Measurements from ENCODE around the gene IL13. TPM values are rescaled to one million over a fixed set of nuclear protein-coding genes. Genes with fewer than 3 reads are reported as not detected.
"Not testable (repeated sequence)": the region's sequence is repeated elsewhere in the genome, so short reads cannot be mapped to it uniquely, and the experiment has no call there.

Gene IL13
- total RNA-seq, 2 donors from 2014 or later = not detected

GRCh38 chr5:132688536-132689339, 30.8 kb downstream of the IL13 start:
- H3K9ac ChIP-seq (ENCODE audit: extremely low read depth, low read length, poor library complexity, severe bottlenecking) = no peak overlapping the region
- WGBS, 2 experiments (ENCODE audit: insufficient coverage in 1 of 2, insufficient read length in 1 of 2) = 90 to 91% methylated on average over 5 to 7 of the region's 7 CpGs
- no peaks in the 10 kb centered on the region for H3K27me3 ChIP-seq (ENCODE audit: control insufficient read depth, insufficient read depth, low read length, poor library complexity, severe bottlenecking)
- H3K4me1 Mint-ChIP-seq = no peaks in the 10 kb centered on the region
- peaks cover 5% of the 10 kb centered on the region for H3K36me3 Mint-ChIP-seq (ENCODE audit: low read depth)
- DNase-seq = no peak
- no peak overlapping the region for H3K27ac ChIP-seq (ENCODE audit: low read depth, low read length)
- no peaks in the 10 kb centered on the region for H3K27me3 Mint-ChIP-seq (ENCODE audit: insufficient read depth)
- H3K9me3 Mint-ChIP-seq = no peaks in the 10 kb centered on the region
- no peaks in the 10 kb centered on the region for H3K36me3 ChIP-seq (ENCODE audit: control insufficient read depth, insufficient read depth, low read length)
- no peak overlapping the region for H3K27ac Mint-ChIP-seq
- no peaks in the 10 kb centered on the region for H3K9me3 ChIP-seq (ENCODE audit: control insufficient read depth, low read length)
- H3K4me3 Mint-ChIP-seq = no peak overlapping the region
- H3K4me1 ChIP-seq (ENCODE audit: control insufficient read depth, insufficient read depth, low read length) = no peaks in the 10 kb centered on the region
- no peak overlapping the region for H3K4me3 ChIP-seq (ENCODE audit: low read length)
- TF ChIP-seq, protein P1, sequence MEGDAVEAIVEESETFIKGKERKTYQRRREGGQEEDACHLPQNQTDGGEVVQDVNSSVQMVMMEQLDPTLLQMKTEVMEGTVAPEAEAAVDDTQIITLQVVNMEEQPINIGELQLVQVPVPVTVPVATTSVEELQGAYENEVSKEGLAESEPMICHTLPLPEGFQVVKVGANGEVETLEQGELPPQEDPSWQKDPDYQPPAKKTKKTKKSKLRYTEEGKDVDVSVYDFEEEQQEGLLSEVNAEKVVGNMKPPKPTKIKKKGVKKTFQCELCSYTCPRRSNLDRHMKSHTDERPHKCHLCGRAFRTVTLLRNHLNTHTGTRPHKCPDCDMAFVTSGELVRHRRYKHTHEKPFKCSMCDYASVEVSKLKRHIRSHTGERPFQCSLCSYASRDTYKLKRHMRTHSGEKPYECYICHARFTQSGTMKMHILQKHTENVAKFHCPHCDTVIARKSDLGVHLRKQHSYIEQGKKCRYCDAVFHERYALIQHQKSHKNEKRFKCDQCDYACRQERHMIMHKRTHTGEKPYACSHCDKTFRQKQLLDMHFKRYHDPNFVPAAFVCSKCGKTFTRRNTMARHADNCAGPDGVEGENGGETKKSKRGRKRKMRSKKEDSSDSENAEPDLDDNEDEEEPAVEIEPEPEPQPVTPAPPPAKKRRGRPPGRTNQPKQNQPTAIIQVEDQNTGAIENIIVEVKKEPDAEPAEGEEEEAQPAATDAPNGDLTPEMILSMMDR (conservative IDR thresholded peaks at IDR 0.05) = no peak

GRCh38 chr5:132689513-132689912, 31.5 kb downstream of the IL13 start:
- H3K27me3 Mint-ChIP-seq (ENCODE audit: insufficient read depth) = no peaks in the 10 kb centered on the region
- no peak overlapping the region for H3K9ac ChIP-seq (ENCODE audit: extremely low read depth, low read length, poor library complexity, severe bottlenecking)
- no peak overlapping the region for H3K27ac ChIP-seq (ENCODE audit: low read depth, low read length)
- no peaks in the 10 kb centered on the region for H3K36me3 ChIP-seq (ENCODE audit: control insufficient read depth, insufficient read depth, low read length)
- H3K4me1 ChIP-seq (ENCODE audit: control insufficient read depth, insufficient read depth, low read length) = no peaks in the 10 kb centered on the region
- DNase-seq = no peak
- H3K4me3 Mint-ChIP-seq = no peak overlapping the region
- H3K4me1 Mint-ChIP-seq = no peaks in the 10 kb centered on the region
- no peaks in the 10 kb centered on the region for H3K27me3 ChIP-seq (ENCODE audit: control insufficient read depth, insufficient read depth, low read length, poor library complexity, severe bottlenecking)
- 91% methylated on average over 5 to 7 of the region's 7 CpGs for WGBS, 2 experiments (ENCODE audit: insufficient coverage in 1 of 2, insufficient read length in 1 of 2)
- H3K4me3 ChIP-seq (ENCODE audit: low read length) = no peak overlapping the region
- TF ChIP-seq, protein P1 (conservative IDR thresholded peaks at IDR 0.05) = no peak
- peaks cover 8% of the 10 kb centered on the region for H3K36me3 Mint-ChIP-seq (ENCODE audit: low read depth)
- H3K9me3 ChIP-seq (ENCODE audit: control insufficient read depth, low read length) = no peaks in the 10 kb centered on the region
- H3K27ac Mint-ChIP-seq = no peak overlapping the region
- H3K9me3 Mint-ChIP-seq = no peaks in the 10 kb centered on the region

DNA sequence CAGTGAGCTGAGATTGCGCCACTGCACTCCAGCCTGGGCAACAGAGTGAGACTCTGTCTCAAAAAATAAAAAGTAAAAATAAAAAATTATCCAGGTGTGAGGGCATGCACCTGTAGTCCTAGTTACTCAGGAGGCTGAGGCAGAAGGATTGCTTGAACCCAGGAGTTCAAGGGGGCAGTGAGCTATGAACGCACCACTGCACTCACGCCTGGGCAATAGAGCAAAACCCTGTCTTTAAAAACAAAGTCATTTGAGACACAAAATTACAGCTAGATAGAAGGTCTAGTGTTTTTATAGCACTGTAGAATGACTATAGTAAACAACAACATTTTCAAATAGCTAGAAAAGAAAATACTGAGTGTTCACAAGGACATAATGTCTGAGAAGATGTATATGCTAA, 32.2 kb downstream of the IL13 start:
- H3K27ac Mint-ChIP-seq = no peak overlapping the region
- no peaks in the 10 kb centered on the region for H3K27me3 Mint-ChIP-seq (ENCODE audit: insufficient read depth)
- no peak overlapping the region for H3K4me3 Mint-ChIP-seq
- TF ChIP-seq, protein P1 (conservative IDR thresholded peaks at IDR 0.05) = no peak
- no peaks in the 10 kb centered on the region for H3K4me1 Mint-ChIP-seq
- H3K36me3 ChIP-seq (ENCODE audit: control insufficient read depth, insufficient read depth, low read length) = no peaks in the 10 kb centered on the region
- H3K9me3 ChIP-seq (ENCODE audit: control insufficient read depth, low read length) = no peaks in the 10 kb centered on the region
- no peak overlapping the region for H3K27ac ChIP-seq (ENCODE audit: low read depth, low read length)
- DNase-seq = no peak
- no peaks in the 10 kb centered on the region for H3K27me3 ChIP-seq (ENCODE audit: control insufficient read depth, insufficient read depth, low read length, poor library complexity, severe bottlenecking)
- H3K9ac ChIP-seq (ENCODE audit: extremely low read depth, low read length, poor library complexity, severe bottlenecking) = no peak overlapping the region
- H3K9me3 Mint-ChIP-seq = no peaks in the 10 kb centered on the region
- no peaks in the 10 kb centered on the region for H3K4me1 ChIP-seq (ENCODE audit: control insufficient read depth, insufficient read depth, low read length)
- WGBS, 2 experiments (ENCODE audit: insufficient coverage in 1 of 2, insufficient read length in 1 of 2) = 98 to 100% methylated on average over 1 to 3 of the region's 3 CpGs
- peaks cover 8% of the 10 kb centered on the region for H3K36me3 Mint-ChIP-seq (ENCODE audit: low read depth)
- H3K4me3 ChIP-seq (ENCODE audit: low read length) = no peak overlapping the region

DNA sequence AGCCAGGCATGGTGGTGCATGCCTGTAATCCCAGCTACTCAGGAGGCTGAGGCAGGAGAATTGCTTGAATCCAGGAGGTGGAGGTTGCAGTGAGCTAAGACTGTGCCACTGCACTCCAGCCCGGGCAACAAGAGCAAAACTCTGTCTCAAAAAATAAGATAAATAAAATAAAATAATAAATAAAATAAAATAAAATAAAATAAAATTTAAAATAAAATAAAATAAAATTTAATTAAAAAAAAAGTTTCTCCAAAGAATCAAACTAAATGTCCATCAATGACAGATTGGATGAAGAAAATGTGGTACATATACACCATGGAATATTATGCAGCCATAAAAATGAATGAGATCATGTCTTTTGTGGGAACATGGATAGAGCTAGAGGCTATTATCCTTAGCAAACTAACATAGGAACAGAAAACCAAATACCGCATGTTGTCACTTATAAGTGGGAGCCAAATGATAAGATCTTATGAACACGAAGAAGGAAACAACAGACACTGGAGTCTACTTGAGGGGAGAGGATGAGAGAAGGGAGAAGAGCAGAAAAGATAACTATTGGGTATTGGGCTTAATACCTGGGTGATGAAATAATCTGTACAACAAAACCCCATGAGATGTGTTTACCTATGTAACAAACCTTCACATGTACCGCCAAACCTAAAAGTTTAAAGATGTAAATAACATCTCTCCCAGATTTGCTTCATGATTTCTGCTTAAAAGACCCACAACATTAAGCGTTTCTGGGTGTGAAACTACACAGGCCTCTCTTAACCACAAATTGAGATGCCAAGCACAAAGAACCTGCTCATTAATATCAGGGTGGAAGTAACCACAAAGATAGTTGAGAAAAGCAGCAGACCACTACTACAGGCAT, 34.0 kb downstream of the IL13 start:
- not testable (repeated sequence) for H3K4me1 Mint-ChIP-seq; H3K9ac ChIP-seq (ENCODE audit: extremely low read depth, low read length, poor library complexity, severe bottlenecking); H3K9me3 ChIP-seq (ENCODE audit: control insufficient read depth, low read length); H3K9me3 Mint-ChIP-seq; H3K4me1 ChIP-seq (ENCODE audit: control insufficient read depth, insufficient read depth, low read length); H3K27me3 ChIP-seq (ENCODE audit: control insufficient read depth, insufficient read depth, low read length, poor library complexity, severe bottlenecking); H3K4me3 Mint-ChIP-seq; DNase-seq; H3K36me3 ChIP-seq (ENCODE audit: control insufficient read depth, insufficient read depth, low read length); H3K27me3 Mint-ChIP-seq (ENCODE audit: insufficient read depth); H3K36me3 Mint-ChIP-seq (ENCODE audit: low read depth); H3K27ac Mint-ChIP-seq; H3K27ac ChIP-seq (ENCODE audit: low read depth, low read length); H3K4me3 ChIP-seq (ENCODE audit: low read length)
- 96 to 98% methylated on average over 4 of the region's 5 CpGs for WGBS, 2 experiments (ENCODE audit: insufficient coverage in 1 of 2, insufficient read length in 1 of 2)
